Cardiac muscle cell (in vitro differentiated cells and primary cell): ENCODE data around the gene ZSCAN30. TPM values are rescaled to one million over a fixed set of nuclear protein-coding genes. Genes with fewer than 3 reads are reported as not detected.

Experiments used
- DNase-seq, 2 donors: peaks; one replicate each; pipeline versions ENCODE4 v3.0.0 to v3.0.0-alpha.2; 2010 to 2017; ENCODE audit warnings: low read depth in 1 of 2, low spot score in 1 of 2
- H3K27ac ChIP-seq: fragments of 200-600 bp; sonication (generic); 2 replicates; pipeline ENCODE4 v1.5.1; 2016
- H3K27me3 ChIP-seq: fragments of 200-600 bp; sonication (generic); 2 replicates; pipeline ENCODE4 v1.6.0; 2016; ENCODE audit warnings: control low read depth
- H3K36me3 ChIP-seq: fragments of 200-600 bp; sonication (generic); 2 replicates; pipeline ENCODE4 v1.5.1; 2016; ENCODE audit warnings: control low read depth
- H3K4me1 ChIP-seq: fragments of 200-600 bp; sonication (generic); 2 replicates; pipeline ENCODE4 v1.8.1; 2017; ENCODE audit warnings: low read depth, mild to moderate bottlenecking, mixed run types
- H3K4me3 ChIP-seq: fragments of 200-600 bp; sonication (generic); 2 replicates; pipeline ENCODE4 v1.5.1; 2016; ENCODE audit warnings: mild to moderate bottlenecking
- H3K9me3 ChIP-seq: fragments of 200-600 bp; sonication (generic); 2 replicates; pipeline ENCODE4 v1.5.1; 2017; ENCODE audit warnings: low read depth, mild to moderate bottlenecking, control low read depth
- CTCF ChIP-seq: IDR thresholded peaks from 2 replicates; pipeline ENCODE4 v1.5.1; 2012; ENCODE audit warnings: low read depth, mild to moderate bottlenecking, low read length
- polyA plus RNA-seq: library from polyadenylated mRNA; unstranded; fragments of >200 nt; fragmentation: Nextera tagmentation; extraction: Ambion mirVana; gene quantifications from 2 replicates; pipeline ENCODE4 v1.2.1, GENCODE V29; 2016
- total RNA-seq: library from RNA; depleted of rRNA; stranded (reverse); fragments of >200 nt; gene quantifications from 2 replicates; pipeline ENCODE4 v1.2.3, GENCODE V29; 2016

The ZSCAN30 gene
- total and polyA plus RNA-seq, 2 experiments from 2014 or later, result 19.5 to 29.5 TPM

- H3K9me3 ChIP-seq, result no peaks in the 10 kb centered on the region
- no peak overlapping the region for H3K4me3 ChIP-seq
- H3K36me3 ChIP-seq, result peaks cover 25% of the 10 kb centered on the region
- DNase-seq, result no peak
- no peaks in the 10 kb centered on the region for H3K27me3 ChIP-seq
- no peak overlapping the region for H3K27ac ChIP-seq
- H3K4me1 ChIP-seq, result no peaks in the 10 kb centered on the region
- no peak for TF ChIP-seq CTCF
These were observed 37.6 kb downstream of the ZSCAN30 start for GRCh38 chr18:35252466-35252865.

GRCh38 chr18:35248429-35248828 is 41.6 kb downstream of the ZSCAN30 start:
- DNase-seq, result no peak
- peaks cover 38% of the 10 kb centered on the region for H3K36me3 ChIP-seq
- H3K27ac ChIP-seq, result no peak overlapping the region
- TF ChIP-seq CTCF, result no peak
- no peaks in the 10 kb centered on the region for H3K27me3 ChIP-seq
- H3K4me1 ChIP-seq, result no peaks in the 10 kb centered on the region
- no peaks in the 10 kb centered on the region for H3K9me3 ChIP-seq
- no peak overlapping the region for H3K4me3 ChIP-seq

- Histone ChIP-seq H3K27ac (no peak overlapping the region), H3K27me3 (no peaks in the 10 kb centered on the region), H3K4me1 (no peaks in the 10 kb centered on the region), H3K4me3 (no peak overlapping the region), H3K9me3 (no peaks in the 10 kb centered on the region), H3K36me3 (peaks cover 42% of the 10 kb centered on the region)
- DNase-seq, result no peak
- no peak for TF ChIP-seq CTCF
These were observed 42.4 kb downstream of the ZSCAN30 start for GRCh38 chr18:35247412-35248249.

- Histone ChIP-seq H3K36me3 (peaks cover 43% of the 10 kb centered on the region), H3K9me3 (no peaks in the 10 kb centered on the region), H3K4me1 (peaks cover 8% of the 10 kb centered on the region)
These were observed 43.2 kb downstream of the ZSCAN30 start for GRCh38 chr18:35246831-35247230.

GRCh38 chr18:35245719-35246317 is 44.2 kb downstream of the ZSCAN30 start:
- no peak for TF ChIP-seq CTCF
- H3K36me3 ChIP-seq, result peaks cover 43% of the 10 kb centered on the region

More at GRCh38 chr18:35246831-35247230, 43.2 kb downstream of the ZSCAN30 start:
- no peak overlapping the region for H3K4me3 ChIP-seq
- TF ChIP-seq CTCF, result no peak
- H3K27me3 ChIP-seq, result no peaks in the 10 kb centered on the region
- no peak overlapping the region for H3K27ac ChIP-seq
- DNase-seq, result no peak

More at GRCh38 chr18:35245719-35246317, 44.2 kb downstream of the ZSCAN30 start:
- DNase-seq, result no peak
- Histone ChIP-seq H3K9me3 (no peaks in the 10 kb centered on the region), H3K4me1 (peaks cover 10% of the 10 kb centered on the region), H3K4me3 (no peak overlapping the region), H3K27ac (no peak overlapping the region), H3K27me3 (no peaks in the 10 kb centered on the region)
